ENCODE data around the gene POR. TPM values are rescaled to one million over a fixed set of nuclear protein-coding genes. Genes with fewer than 3 reads are reported as not detected.

The POR gene
- total and polyA plus RNA-seq, 2 donors, result 44.6 to 114 TPM

GRCh38 chr7:75938921-75939320 is 24.0 kb downstream of the POR start:
- peaks cover 5 to 11% of the 10 kb centered on the region in 2 donors for H3K36me3 ChIP-seq (ENCODE audit: control insufficient read depth in 2 of 2, insufficient read depth in 2 of 2, low read length in 1 of 2)
- H3K4me3 ChIP-seq (ENCODE audit: low read length in 2 of 2), result no peak overlapping the region
- no peak overlapping the region for H3K27ac ChIP-seq (ENCODE audit: low read depth in 1 of 2, low read length in 1 of 2)
- peaks cover 0 to 10% of the 10 kb centered on the region in 2 donors for H3K9me3 ChIP-seq (ENCODE audit: control insufficient read depth in 2 of 2, insufficient read depth in 1 of 2, low read length in 1 of 2)
- 93% methylated on average over 6 of the region's 6 CpGs for WGBS
- no peaks in the 10 kb centered on the region for H3K27me3 ChIP-seq (ENCODE audit: control insufficient read depth in 2 of 2, insufficient read depth in 1 of 2, low read length in 1 of 2)
- peaks cover 3 to 13% of the 10 kb centered on the region in 2 donors for H3K4me1 ChIP-seq (ENCODE audit: control insufficient read depth in 2 of 2, insufficient read depth in 2 of 2, low read length in 2 of 2)
- no peak for DNase-seq (ENCODE audit: low read depth in 6 of 9, low spot score in 9 of 9)

GRCh38 chr7:75943864-75944263 is 28.9 kb downstream of the POR start:
- DNase-seq (ENCODE audit: low read depth in 6 of 9, low spot score in 9 of 9), result no peak
- H3K27ac ChIP-seq (ENCODE audit: low read depth in 1 of 2, low read length in 1 of 2), result no peak overlapping the region
- H3K27me3 ChIP-seq (ENCODE audit: control insufficient read depth in 2 of 2, insufficient read depth in 1 of 2, low read length in 1 of 2), result no peaks in the 10 kb centered on the region
- H3K4me1 ChIP-seq (ENCODE audit: control insufficient read depth in 2 of 2, insufficient read depth in 2 of 2, low read length in 2 of 2), result peaks cover 14 to 44% of the 10 kb centered on the region in 2 donors
- no peak overlapping the region for H3K4me3 ChIP-seq (ENCODE audit: low read length in 2 of 2)
- H3K36me3 ChIP-seq (ENCODE audit: control insufficient read depth in 2 of 2, insufficient read depth in 2 of 2, low read length in 1 of 2), result peaks cover 2 to 7% of the 10 kb centered on the region in 2 donors
- 97% methylated on average over 6 of the region's 6 CpGs for WGBS
- H3K9me3 ChIP-seq (ENCODE audit: control insufficient read depth in 2 of 2, insufficient read depth in 1 of 2, low read length in 1 of 2), result no peaks in the 10 kb centered on the region

- WGBS, result 100% methylated on average over 1 of the region's 1 CpG
- DNase-seq (ENCODE audit: low read depth in 6 of 9, low spot score in 9 of 9), result no peak
- H3K36me3 ChIP-seq (ENCODE audit: control insufficient read depth in 2 of 2, insufficient read depth in 2 of 2, low read length in 1 of 2), result peaks cover 2 to 7% of the 10 kb centered on the region in 2 donors
- H3K4me1 ChIP-seq (ENCODE audit: control insufficient read depth in 2 of 2, insufficient read depth in 2 of 2, low read length in 2 of 2), result peaks cover 14 to 39% of the 10 kb centered on the region in 2 donors
- H3K4me3 ChIP-seq (ENCODE audit: low read length in 2 of 2), result no peak overlapping the region
- H3K27me3 ChIP-seq (ENCODE audit: control insufficient read depth in 2 of 2, insufficient read depth in 1 of 2, low read length in 1 of 2), result no peaks in the 10 kb centered on the region
- H3K27ac ChIP-seq (ENCODE audit: low read depth in 1 of 2, low read length in 1 of 2), result no peak overlapping the region
- H3K9me3 ChIP-seq (ENCODE audit: control insufficient read depth in 2 of 2, insufficient read depth in 1 of 2, low read length in 1 of 2), result no peaks in the 10 kb centered on the region
Measured at GRCh38 chr7:75944507-75944906, 29.6 kb downstream of the POR start.

GRCh38 chr7:75945297-75946168 is 30.6 kb downstream of the POR start:
- 95% methylated on average over 8 of the region's 8 CpGs for WGBS
- H3K27me3 ChIP-seq (ENCODE audit: control insufficient read depth in 2 of 2, insufficient read depth in 1 of 2, low read length in 1 of 2), result no peaks in the 10 kb centered on the region
- H3K27ac ChIP-seq (ENCODE audit: low read depth in 1 of 2, low read length in 1 of 2), result peak overlapping the region; percentile 38 to 57
- H3K4me1 ChIP-seq (ENCODE audit: control insufficient read depth in 2 of 2, insufficient read depth in 2 of 2, low read length in 2 of 2), result peaks cover 14 to 39% of the 10 kb centered on the region in 2 donors
- H3K36me3 ChIP-seq (ENCODE audit: control insufficient read depth in 2 of 2, insufficient read depth in 2 of 2, low read length in 1 of 2), result peaks cover 2 to 6% of the 10 kb centered on the region in 2 donors
- H3K4me3 ChIP-seq (ENCODE audit: low read length in 2 of 2), result no peak overlapping the region
- no peak for DNase-seq (ENCODE audit: low read depth in 6 of 9, low spot score in 9 of 9)
- no peaks in the 10 kb centered on the region for H3K9me3 ChIP-seq (ENCODE audit: control insufficient read depth in 2 of 2, insufficient read depth in 1 of 2, low read length in 1 of 2)

- peaks cover 0 to 2% of the 10 kb centered on the region in 2 donors for H3K36me3 ChIP-seq (ENCODE audit: control insufficient read depth in 2 of 2, insufficient read depth in 2 of 2, low read length in 1 of 2)
- WGBS, result 66% methylated on average over 8 of the region's 8 CpGs
- DNase-seq (ENCODE audit: low read depth in 6 of 9, low spot score in 9 of 9), result peak in 1 of 9 donors; percentile 43
- no peaks in the 10 kb centered on the region for H3K9me3 ChIP-seq (ENCODE audit: control insufficient read depth in 2 of 2, insufficient read depth in 1 of 2, low read length in 1 of 2)
- H3K4me3 ChIP-seq (ENCODE audit: low read length in 2 of 2), result no peak overlapping the region
- peaks cover 15 to 39% of the 10 kb centered on the region in 2 donors for H3K4me1 ChIP-seq (ENCODE audit: control insufficient read depth in 2 of 2, insufficient read depth in 2 of 2, low read length in 2 of 2)
- H3K27me3 ChIP-seq (ENCODE audit: control insufficient read depth in 2 of 2, insufficient read depth in 1 of 2, low read length in 1 of 2), result no peaks in the 10 kb centered on the region
- peak overlapping the region in 1 of 2 donors; percentile 26 for H3K27ac ChIP-seq (ENCODE audit: low read depth in 1 of 2, low read length in 1 of 2)
Measured at GRCh38 chr7:75946207-75946855, 31.4 kb downstream of the POR start.

GRCh38 chr7:75948179-75948578 is 33.2 kb downstream of the POR start:
- 93% methylated on average over 9 of the region's 9 CpGs for WGBS
- peaks cover 17 to 39% of the 10 kb centered on the region in 2 donors for H3K4me1 ChIP-seq (ENCODE audit: control insufficient read depth in 2 of 2, insufficient read depth in 2 of 2, low read length in 2 of 2)

GRCh38 chr7:75950111-75950681 is 35.2 kb downstream of the POR start:
- Histone ChIP-seq H3K27ac (ENCODE audit: low read depth in 1 of 2, low read length in 1 of 2) (no peak overlapping the region), H3K4me3 (ENCODE audit: low read length in 2 of 2) (no peak overlapping the region), H3K27me3 (ENCODE audit: control insufficient read depth in 2 of 2, insufficient read depth in 1 of 2, low read length in 1 of 2) (no peaks in the 10 kb centered on the region), H3K9me3 (ENCODE audit: control insufficient read depth in 2 of 2, insufficient read depth in 1 of 2, low read length in 1 of 2) (no peaks in the 10 kb centered on the region), H3K36me3 (ENCODE audit: control insufficient read depth in 2 of 2, insufficient read depth in 2 of 2, low read length in 1 of 2) (peaks cover 17 to 18% of the 10 kb centered on the region in 2 donors), H3K4me1 (ENCODE audit: control insufficient read depth in 2 of 2, insufficient read depth in 2 of 2, low read length in 2 of 2) (peaks cover 13 to 35% of the 10 kb centered on the region in 2 donors)
- DNase-seq (ENCODE audit: low read depth in 6 of 9, low spot score in 9 of 9), result no peak
- WGBS, result 95% methylated on average over 15 of the region's 15 CpGs

More at GRCh38 chr7:75948179-75948578, 33.2 kb downstream of the POR start:
- Histone ChIP-seq H3K4me3 (ENCODE audit: low read length in 2 of 2) (no peak overlapping the region), H3K9me3 (ENCODE audit: control insufficient read depth in 2 of 2, insufficient read depth in 1 of 2, low read length in 1 of 2) (no peaks in the 10 kb centered on the region), H3K27me3 (ENCODE audit: control insufficient read depth in 2 of 2, insufficient read depth in 1 of 2, low read length in 1 of 2) (no peaks in the 10 kb centered on the region), H3K36me3 (ENCODE audit: control insufficient read depth in 2 of 2, insufficient read depth in 2 of 2, low read length in 1 of 2) (peaks cover 0 to 1% of the 10 kb centered on the region in 2 donors), H3K27ac (ENCODE audit: low read depth in 1 of 2, low read length in 1 of 2) (no peak overlapping the region)
- DNase-seq (ENCODE audit: low read depth in 6 of 9, low spot score in 9 of 9), result no peak

GRCh38 chr7:75951506-75951905 is 36.6 kb downstream of the POR start:
- DNase-seq (ENCODE audit: low read depth in 6 of 9, low spot score in 9 of 9), result no peak
- 82% methylated on average over 5 of the region's 5 CpGs for WGBS
- Histone ChIP-seq H3K27ac (ENCODE audit: low read depth in 1 of 2, low read length in 1 of 2) (no peak overlapping the region), H3K27me3 (ENCODE audit: control insufficient read depth in 2 of 2, insufficient read depth in 1 of 2, low read length in 1 of 2) (no peaks in the 10 kb centered on the region), H3K9me3 (ENCODE audit: control insufficient read depth in 2 of 2, insufficient read depth in 1 of 2, low read length in 1 of 2) (no peaks in the 10 kb centered on the region), H3K4me1 (ENCODE audit: control insufficient read depth in 2 of 2, insufficient read depth in 2 of 2, low read length in 2 of 2) (peaks cover 6 to 22% of the 10 kb centered on the region in 2 donors), H3K4me3 (ENCODE audit: low read length in 2 of 2) (no peak overlapping the region), H3K36me3 (ENCODE audit: control insufficient read depth in 2 of 2, insufficient read depth in 2 of 2, low read length in 1 of 2) (peaks cover 28 to 31% of the 10 kb centered on the region in 2 donors)

GRCh38 chr7:75953431-75953830 is 38.5 kb downstream of the POR start:
- Histone ChIP-seq H3K4me1 (ENCODE audit: control insufficient read depth in 2 of 2, insufficient read depth in 2 of 2, low read length in 2 of 2) (peaks cover 2 to 3% of the 10 kb centered on the region in 2 donors), H3K27ac (ENCODE audit: low read depth in 1 of 2, low read length in 1 of 2) (no peak overlapping the region)

More at GRCh38 chr7:75953431-75953830, 38.5 kb downstream of the POR start:
- H3K27me3 ChIP-seq (ENCODE audit: control insufficient read depth in 2 of 2, insufficient read depth in 1 of 2, low read length in 1 of 2), result no peaks in the 10 kb centered on the region
- no peaks in the 10 kb centered on the region for H3K9me3 ChIP-seq (ENCODE audit: control insufficient read depth in 2 of 2, insufficient read depth in 1 of 2, low read length in 1 of 2)
- 99% methylated on average over 7 of the region's 7 CpGs for WGBS
- DNase-seq (ENCODE audit: low read depth in 6 of 9, low spot score in 9 of 9), result no peak
- H3K36me3 ChIP-seq (ENCODE audit: control insufficient read depth in 2 of 2, insufficient read depth in 2 of 2, low read length in 1 of 2), result peaks cover 44 to 50% of the 10 kb centered on the region in 2 donors
- H3K4me3 ChIP-seq (ENCODE audit: low read length in 2 of 2), result no peak overlapping the region
